Posterior cingulate gyrus (tissue), 11 donors: ENCODE data around the gene UTF1.

Experiments
- DNase-seq, 10 donors: peaks; one replicate each; pipeline versions ENCODE4 v3.0.0 to v3.0.0-alpha.2; 2020 to 2021; ENCODE audit warnings: mixed read lengths in 3 of 10
- intact Hi-C: fragments of 100-400 bp; cut with DNase I; formaldehyde crosslinking; loops from one replicate; pipeline ENCODE4 v1.15.1; 2023

Gene UTF1

GRCh38 chr10:133230044-133230361 is at the start of gene UTF1:
UTF1 (plus strand) TSS chr10:133230217; CDS start chr10:133230289, 72 bp downstream.
- intact Hi-C loops, result no loop called here
- no peak for DNase-seq

GRCh38 chr10:133180965-133181639 is 48.9 kb upstream of the UTF1 start:
- intact Hi-C loops, result no loop called here
- peak in 3 of 10 donors; percentile 44 to 74 (median 72) for DNase-seq

GRCh38 chr10:133182190-133182589 is 47.8 kb upstream of the UTF1 start:
- intact Hi-C loops, result no loop called here
- DNase-seq, result peak in 4 of 10 donors; percentile 12 to 75 (median 64)

GRCh38 chr10:133182791-133183645 is 47.0 kb upstream of the UTF1 start:
- intact Hi-C loops, result no loop called here
- DNase-seq, result peak in 4 of 10 donors; percentile 27 to 82 (median 74)

DNA sequence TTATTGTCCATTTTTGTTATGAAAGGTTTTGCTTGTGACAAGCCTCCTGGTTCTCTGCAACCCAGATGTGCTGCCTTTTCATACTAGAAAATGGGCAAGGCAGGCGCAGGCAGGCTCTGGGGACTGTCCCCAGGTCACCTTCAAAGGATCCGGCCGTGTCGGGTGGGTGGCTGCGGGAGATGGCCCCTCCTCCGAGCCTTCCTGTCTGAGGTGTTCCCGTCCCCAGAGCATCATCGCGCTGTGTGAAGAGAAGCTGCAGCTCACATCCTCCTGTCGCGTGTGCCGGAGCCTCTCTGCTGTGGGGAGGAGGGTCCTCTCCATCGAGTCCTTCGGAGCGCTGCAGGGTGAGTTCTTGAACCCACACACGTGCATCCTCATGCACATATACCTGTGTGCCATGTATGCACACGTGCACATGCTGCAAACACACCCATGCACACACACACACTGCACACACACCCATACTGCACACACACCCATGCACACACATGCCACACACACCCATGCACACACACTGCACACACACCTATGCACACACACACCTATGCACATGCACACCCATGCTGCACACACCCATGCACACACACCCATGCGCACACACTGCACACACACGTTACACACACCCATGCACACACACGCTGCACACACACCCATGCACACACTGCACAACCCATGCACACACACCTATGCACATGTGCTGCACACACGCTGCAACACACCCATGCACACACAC is 46.2 kb upstream of the UTF1 start:
- intact Hi-C loops, result no loop called here
- peak in 4 of 10 donors; percentile 23 to 71 (median 68) for DNase-seq

DNA sequence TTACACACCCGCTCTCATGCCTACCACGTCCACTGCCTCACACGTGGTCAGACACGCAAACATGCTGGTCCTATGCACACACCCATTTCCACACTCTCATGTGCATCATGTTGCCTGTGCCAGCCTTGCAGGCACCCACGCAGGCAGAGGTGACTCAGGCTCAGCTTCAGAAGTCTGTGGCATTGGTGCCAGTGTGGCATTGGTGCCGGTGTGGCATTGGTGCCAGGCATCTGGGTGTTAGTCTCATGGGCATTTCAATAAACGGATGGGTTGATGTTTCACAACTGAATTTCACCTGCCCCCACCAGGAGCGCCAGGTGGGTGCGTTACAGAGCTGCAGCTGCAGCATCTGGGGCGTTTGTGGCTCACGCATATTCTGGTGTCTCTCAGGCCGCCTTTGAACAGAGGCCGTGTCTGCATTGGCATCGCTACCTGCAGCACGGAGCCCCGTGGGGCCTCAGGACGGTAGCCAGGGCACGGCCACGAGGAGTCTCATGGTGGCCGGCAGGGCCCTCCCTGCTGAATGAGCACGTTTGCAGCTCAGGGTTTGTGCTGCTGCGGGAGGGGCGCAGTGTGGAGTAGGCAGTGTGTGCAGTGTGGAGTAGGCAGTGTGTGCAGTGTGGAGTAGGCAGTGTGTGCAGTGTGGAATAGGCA is 45.3 kb upstream of the UTF1 start:
- intact Hi-C loops, result no loop called here
- peak in 3 of 10 donors; percentile 68 to 79 (median 79) for DNase-seq

DNA sequence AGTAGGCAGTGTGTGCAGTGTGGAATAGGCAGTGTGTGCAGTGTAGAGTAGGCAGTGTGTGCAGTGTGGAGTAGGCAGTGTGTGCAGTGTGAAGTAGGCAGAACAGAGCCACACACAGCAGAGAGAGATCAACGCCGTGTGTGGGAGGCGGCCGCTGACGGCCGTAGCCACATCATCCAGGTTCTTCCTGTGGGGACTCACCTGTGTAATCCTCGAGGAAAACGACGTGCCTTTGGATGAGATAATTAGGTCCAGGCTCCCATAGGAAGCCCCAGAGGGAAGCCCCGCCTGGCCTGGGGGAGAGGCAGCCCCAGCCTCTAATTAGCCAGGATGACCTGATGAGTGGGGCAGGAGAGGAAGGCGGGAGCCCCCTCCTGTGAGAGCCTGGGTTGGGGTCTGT is 44.6 kb upstream of the UTF1 start:
- DNase-seq, result peak in 1 of 10 donors; percentile 25
- intact Hi-C loops, result no loop called here

GRCh38 chr10:133185916-133186315 is 44.1 kb upstream of the UTF1 start:
- intact Hi-C loops, result no loop called here
- DNase-seq, result peak in 3 of 10 donors; percentile 48 to 84 (median 59)

DNA sequence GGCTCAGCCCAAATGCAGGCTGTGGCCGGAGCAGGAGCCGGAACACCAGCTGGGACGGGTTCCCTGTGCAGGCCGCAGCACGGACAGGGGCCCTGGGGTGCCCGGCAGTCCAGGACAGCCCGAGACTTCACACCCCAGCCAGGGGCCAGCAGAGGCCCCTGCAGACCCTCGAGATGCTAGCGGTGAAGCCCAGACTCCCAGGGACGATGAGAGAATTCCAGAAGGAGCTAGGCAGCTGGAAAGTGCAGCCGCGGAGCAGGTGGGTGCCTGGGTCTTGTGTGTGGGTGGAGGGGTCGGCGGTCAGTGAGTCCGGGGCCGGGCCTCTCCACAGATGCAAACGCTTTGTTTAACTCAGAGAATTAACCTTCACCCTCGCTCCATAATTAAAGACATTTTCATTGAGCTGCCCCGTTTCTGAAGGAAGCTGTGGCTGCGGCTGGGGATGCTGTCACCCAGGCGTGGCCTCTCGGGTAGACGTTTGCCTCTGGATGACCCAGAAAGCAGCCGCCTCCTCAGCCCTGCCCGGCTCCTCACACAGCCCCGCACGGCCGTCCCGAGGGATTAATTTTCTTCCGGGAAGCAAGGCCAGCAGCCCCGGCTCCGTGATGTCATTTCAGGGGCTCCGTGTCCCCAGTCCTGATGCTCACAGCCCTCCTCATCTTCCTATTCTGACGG is 43.5 kb upstream of the UTF1 start:
- intact Hi-C loops, result no loop called here
- peak in 4 of 10 donors; percentile 4 to 73 (median 66) for DNase-seq

DNA sequence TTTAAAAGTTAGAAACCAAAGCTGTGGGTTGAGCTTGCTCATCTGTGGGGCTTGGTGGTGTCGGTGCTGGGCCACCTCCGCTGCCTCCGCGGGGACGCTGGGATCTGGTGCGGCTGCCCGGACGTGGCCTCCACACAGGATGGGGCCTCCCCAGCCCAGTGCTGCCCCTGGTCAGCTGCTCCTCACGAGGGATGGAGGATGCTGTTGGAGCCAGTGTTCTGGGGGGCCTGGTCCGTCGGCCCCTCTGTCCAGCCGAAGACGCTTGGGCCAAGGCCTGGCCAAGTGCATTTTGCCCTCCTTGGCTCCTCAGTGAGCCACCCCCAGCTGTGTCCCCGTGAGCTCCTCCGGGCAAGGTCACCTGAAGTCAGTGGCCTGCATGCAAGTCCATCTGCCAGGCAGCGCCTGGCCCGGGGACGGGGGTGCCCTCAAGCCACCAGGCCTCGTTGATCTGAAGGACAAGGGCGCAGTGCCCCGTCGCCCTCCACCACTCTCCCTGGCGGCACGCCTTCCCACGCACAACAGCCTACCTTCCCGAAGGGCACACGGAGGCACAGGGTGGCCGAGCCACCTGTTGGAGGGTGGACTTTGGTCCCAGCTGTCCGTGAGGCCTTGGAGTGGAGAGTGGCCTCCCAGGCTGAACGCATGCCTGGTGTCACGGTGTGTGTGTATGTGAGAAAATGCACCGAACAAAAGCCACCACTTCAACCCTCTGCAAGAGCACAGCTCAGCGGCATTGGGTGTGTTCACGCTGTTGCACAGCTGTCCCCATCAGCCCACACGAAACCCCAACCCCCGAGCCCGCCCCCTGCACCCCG is 42.7 kb upstream of the UTF1 start:
- intact Hi-C loops, result no loop called here

DNA sequence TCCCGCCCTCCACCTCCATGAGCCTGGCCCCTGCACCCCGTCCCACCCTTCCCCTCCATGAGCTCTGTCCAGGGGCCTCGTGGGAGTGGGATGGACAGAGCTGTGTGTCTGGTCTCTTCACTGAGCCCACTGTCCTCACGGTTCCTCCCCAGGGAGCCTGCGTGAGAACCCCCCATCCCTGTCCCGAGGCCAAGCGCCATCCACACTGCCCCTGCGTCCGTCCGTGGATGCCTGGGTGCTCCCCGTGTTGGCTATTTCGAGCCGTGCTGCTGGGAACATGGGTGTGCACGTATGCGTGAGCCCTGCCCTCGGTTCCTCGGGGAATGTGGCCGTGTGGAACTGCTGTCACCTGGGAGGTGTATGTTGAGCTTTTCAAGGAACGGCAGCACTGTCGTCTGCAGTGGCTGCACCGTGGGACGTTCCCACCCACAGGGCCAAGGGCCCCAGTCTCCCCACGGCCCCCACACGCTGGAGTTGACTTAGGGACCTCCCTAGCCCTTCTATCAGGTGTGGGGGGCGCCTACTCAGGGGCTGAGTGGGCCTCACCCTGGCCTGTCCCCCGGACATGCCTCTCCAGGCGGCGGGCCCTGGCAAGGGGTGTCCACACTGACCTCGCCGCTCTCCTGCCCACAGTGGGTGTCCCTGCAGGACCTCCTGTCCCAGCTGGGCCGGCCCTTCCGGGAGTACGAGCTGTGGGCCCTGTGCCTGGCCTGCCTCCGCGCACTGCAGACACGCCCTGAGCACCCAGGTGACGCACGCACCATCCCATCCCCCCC is 41.9 kb upstream of the UTF1 start:
- intact Hi-C loops, result no loop called here
- DNase-seq, result peak in 4 of 10 donors; percentile 23 to 82 (median 60)

More for the DNA sequence above, 42.7 kb upstream of the UTF1 start:
- peak in 4 of 10 donors; percentile 15 to 68 (median 64) for DNase-seq

DNA sequence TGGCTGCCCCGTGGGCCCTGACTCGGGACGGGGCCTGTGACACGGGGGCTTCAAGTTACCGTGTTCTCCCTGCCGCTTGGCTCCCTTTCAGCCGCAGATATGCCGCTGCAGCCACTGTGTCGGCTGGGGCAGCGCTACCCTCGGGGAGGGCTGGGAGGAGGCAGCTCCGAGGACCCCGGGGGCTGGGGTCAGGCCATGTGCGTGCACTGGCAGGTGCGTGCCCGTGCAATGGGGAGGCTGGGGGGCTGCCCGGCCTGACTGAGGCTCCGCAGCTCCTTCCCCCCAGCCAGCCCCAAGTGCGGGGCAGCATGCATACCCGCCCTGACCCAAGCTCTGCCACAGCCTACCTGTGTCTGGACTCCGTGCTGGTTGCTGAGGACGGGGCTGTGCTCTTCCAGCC is 40.8 kb upstream of the UTF1 start:
- intact Hi-C loops, result no loop called here

GRCh38 chr10:133189726-133190125 is 40.3 kb upstream of the UTF1 start:
- peak in 4 of 10 donors; percentile 9 to 71 (median 60) for DNase-seq

More for the DNA sequence above, 40.8 kb upstream of the UTF1 start:
- DNase-seq, result peak in 4 of 10 donors; percentile 25 to 77 (median 50)

DNA sequence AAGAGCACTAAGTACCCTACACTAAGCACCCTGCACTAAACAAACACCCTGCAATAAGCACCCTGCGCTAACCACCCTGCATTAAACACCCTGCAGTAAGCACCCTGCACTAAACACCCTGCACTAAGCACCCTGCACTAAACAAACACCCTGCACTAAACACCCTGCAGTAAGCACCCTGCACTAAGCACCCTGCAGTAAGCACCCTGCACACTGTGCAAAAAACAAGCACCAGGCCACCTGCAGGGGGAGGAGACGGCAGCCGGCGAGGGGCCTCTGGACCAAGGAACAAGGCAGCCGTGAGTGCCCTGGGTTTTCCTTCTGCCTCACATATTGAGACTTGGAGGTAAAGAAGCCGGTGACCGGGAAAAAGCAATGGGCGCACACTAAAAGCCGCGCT is 39.8 kb upstream of the UTF1 start:
- intact Hi-C loops, result no loop called here
- DNase-seq, result peak in 3 of 10 donors; percentile 1 to 71 (median 55)

More at GRCh38 chr10:133189726-133190125, 40.3 kb upstream of the UTF1 start:
- intact Hi-C loops, result no loop called here

DNA sequence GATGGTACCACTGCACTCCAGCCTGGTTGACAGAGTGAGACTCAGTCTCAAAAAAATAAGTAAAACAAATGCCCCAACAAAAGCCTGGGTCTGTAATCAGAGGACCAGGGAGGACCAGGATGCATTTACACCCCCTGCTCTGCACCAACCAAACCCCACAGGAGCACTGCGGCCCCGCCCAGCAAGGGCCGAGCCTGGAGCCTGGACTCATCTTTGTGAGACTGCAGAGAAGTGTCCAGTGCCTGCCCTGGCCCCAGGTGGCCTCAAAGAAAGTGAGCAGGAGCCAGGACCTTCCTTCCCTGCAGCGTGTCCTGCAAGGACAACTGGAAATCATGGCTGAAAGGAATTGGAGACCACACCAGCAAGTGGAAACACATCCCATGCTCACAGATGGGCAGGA is 38.4 kb upstream of the UTF1 start:
- peak in 4 of 10 donors; percentile 21 to 74 (median 40) for DNase-seq
- intact Hi-C loops, result no loop called here

DNA sequence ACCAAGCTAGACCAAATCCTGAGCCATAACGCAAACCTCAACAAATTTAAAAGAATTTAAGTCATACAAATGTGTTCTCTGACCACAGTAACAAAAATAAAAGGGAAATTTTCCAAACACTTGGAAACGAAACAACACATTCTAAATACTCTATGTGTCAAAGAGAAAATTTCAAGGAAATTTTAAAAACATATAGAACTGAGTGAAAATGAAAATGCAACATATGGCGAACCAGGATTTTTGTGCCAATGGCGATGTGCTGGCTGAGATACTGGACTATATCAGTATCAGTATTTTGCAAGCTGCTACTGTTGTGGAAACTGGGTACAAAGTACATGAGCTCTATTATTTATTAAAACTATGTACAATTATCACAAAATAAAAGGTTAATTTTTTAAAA is 35.9 kb upstream of the UTF1 start:
- intact Hi-C loops, result no loop called here
- peak in 1 of 10 donors; percentile 30 for DNase-seq

DNA sequence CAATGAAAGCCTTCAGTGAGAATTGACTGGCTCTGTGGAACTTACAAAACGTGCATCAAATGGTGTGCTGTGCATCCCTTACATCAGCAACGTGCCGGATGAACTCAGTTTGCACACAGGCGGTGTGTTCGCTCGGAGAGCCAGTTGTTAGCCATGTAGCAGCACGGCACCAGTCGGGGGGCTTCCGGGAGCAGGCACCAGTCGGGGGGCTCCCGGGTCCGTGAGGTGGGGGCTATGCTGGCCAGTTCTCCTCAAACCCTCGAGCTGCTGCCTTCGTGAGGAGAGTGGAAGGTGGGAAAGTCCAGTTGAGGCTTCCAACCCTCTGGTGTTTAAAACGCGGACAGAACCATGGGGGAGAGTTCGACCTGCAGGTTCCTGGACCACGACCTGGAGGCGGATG is 34.9 kb upstream of the UTF1 start:
- intact Hi-C loops, result no loop called here
- DNase-seq, result peak in 3 of 10 donors; percentile 45 to 61 (median 58)

DNA sequence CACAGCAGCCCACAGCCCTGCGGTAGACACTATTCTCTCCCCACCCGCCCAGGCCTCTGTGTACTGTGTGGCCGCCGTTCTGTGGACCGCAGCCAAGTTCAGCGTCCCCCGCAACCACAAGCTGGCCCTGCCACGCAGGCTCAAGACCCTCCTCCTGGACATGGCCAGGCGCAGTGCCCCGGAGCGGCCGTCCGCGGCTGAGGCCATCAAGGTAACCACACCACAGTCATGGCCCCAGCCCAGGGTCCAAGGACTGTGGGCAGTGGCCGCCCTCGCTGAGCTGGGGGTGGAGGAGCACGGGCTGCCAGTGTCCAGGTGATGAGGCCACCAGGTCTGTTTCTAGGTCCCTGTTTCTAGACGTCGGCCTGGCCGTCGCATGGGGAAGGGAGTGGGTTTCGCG is 34.4 kb upstream of the UTF1 start:
- intact Hi-C loops, result no loop called here
- DNase-seq, result peak in 4 of 10 donors; percentile 24 to 79 (median 72)
